HG02970 (cell line): ENCODE data around the gene P2RY2.

ENCODE experiments used
- ATAC-seq: cut with Tn5 transposase; IDR thresholded peaks from one replicate; pipeline ENCODE4 v1.9.1; 2021; ENCODE audit warnings: mild to moderate bottlenecking, moderate library complexity, moderate number of reproducible peaks; ENCODE audit not compliant: unreplicated experiment, low FRiP score

P2RY2 gene

GRCh38 chr11:73239111-73239521, 21.0 kb downstream of the P2RY2 start:
- ATAC-seq: no peak

- ATAC-seq: no peak
Observed at GRCh38 chr11:73239571-73240189, 21.6 kb downstream of the P2RY2 start.

- ATAC-seq: no peak
Observed at GRCh38 chr11:73240190-73240781, 22.2 kb downstream of the P2RY2 start.

- no peak for ATAC-seq
Observed at GRCh38 chr11:73241300-73241699, 23.2 kb downstream of the P2RY2 start.

GRCh38 chr11:73242251-73243092, 24.4 kb downstream of the P2RY2 start:
- ATAC-seq: peak; percentile 61

- no peak for ATAC-seq
Observed at GRCh38 chr11:73243093-73243485, 25.0 kb downstream of the P2RY2 start.

- no peak for ATAC-seq
Observed at GRCh38 chr11:73244589-73245240, 26.6 kb downstream of the P2RY2 start.

GRCh38 chr11:73245461-73245860, 27.4 kb downstream of the P2RY2 start:
- no peak for ATAC-seq

- ATAC-seq: no peak
Observed at GRCh38 chr11:73246303-73246702, 28.2 kb downstream of the P2RY2 start.

- ATAC-seq: no peak
Observed at GRCh38 chr11:73248526-73249185, 30.6 kb downstream of the P2RY2 start.

GRCh38 chr11:73249304-73249703, 31.2 kb downstream of the P2RY2 start:
- no peak for ATAC-seq

- ATAC-seq: no peak
Observed at GRCh38 chr11:73249853-73250783, 32.0 kb downstream of the P2RY2 start.

- ATAC-seq: no peak
Observed at GRCh38 chr11:73252577-73253191, 34.6 kb downstream of the P2RY2 start.

- no peak for ATAC-seq
Observed at GRCh38 chr11:73257342-73258103, 39.4 kb downstream of the P2RY2 start.

- no peak for ATAC-seq
Observed at GRCh38 chr11:73258104-73259035, 40.3 kb downstream of the P2RY2 start.

GRCh38 chr11:73259406-73260126, 41.5 kb downstream of the P2RY2 start:
- ATAC-seq: no peak

- no peak for ATAC-seq
Observed at GRCh38 chr11:73260127-73260457, 42.0 kb downstream of the P2RY2 start.
